Raji (cell line): ENCODE data around the gene MTG2.

Source experiments
- POLR2A ChIP-seq: IDR thresholded peaks from 2 replicates; pipeline ENCODE4 v1.6.1; 2011; ENCODE audit warnings: low read depth, low read length, control low read depth; ENCODE audit not compliant: insufficient read depth

The MTG2 gene

GRCh38 chr20:62164879-62165761, 17.7 kb upstream of the MTG2 start:
- no peak for TF ChIP-seq POLR2A

GRCh38 chr20:62165762-62166399, 16.9 kb upstream of the MTG2 start:
- TF ChIP-seq POLR2A = no peak

GRCh38 chr20:62167474-62167873, 15.4 kb upstream of the MTG2 start:
- no peak for TF ChIP-seq POLR2A

GRCh38 chr20:62168061-62168460, 14.8 kb upstream of the MTG2 start:
- TF ChIP-seq POLR2A = no peak

GRCh38 chr20:62168890-62169435, 13.9 kb upstream of the MTG2 start:
- no peak for TF ChIP-seq POLR2A

GRCh38 chr20:62170536-62170935, 12.3 kb upstream of the MTG2 start:
- no peak for TF ChIP-seq POLR2A

GRCh38 chr20:62171245-62171644, 11.6 kb upstream of the MTG2 start:
- no peak for TF ChIP-seq POLR2A

GRCh38 chr20:62172666-62173065, 10.2 kb upstream of the MTG2 start:
- TF ChIP-seq POLR2A = no peak

GRCh38 chr20:62174021-62174804, 8.6 kb upstream of the MTG2 start:
- TF ChIP-seq POLR2A = no peak

GRCh38 chr20:62174870-62175624, 7.8 kb upstream of the MTG2 start:
- TF ChIP-seq POLR2A = no peak

DNA sequence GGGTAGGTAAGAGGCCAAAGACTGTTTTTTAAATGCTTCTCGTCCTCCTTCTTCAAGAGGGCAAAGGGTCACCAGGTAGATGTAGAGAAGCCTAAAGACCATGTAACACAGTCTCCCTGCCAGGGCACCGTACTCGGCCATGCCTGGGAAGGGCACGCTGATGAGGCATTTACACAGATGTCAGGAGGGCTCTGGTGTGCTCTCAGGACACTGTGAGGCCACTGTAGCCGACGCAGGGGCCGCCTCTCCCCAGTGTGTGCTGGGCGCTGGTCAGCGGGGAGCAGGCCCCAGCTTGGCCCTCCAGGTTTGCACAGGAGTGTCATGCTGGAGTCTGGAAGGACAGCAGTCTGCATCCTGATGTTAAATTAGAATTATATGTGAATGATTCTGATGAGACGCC, 7.1 kb upstream of the MTG2 start:
- TF ChIP-seq POLR2A = no peak

DNA sequence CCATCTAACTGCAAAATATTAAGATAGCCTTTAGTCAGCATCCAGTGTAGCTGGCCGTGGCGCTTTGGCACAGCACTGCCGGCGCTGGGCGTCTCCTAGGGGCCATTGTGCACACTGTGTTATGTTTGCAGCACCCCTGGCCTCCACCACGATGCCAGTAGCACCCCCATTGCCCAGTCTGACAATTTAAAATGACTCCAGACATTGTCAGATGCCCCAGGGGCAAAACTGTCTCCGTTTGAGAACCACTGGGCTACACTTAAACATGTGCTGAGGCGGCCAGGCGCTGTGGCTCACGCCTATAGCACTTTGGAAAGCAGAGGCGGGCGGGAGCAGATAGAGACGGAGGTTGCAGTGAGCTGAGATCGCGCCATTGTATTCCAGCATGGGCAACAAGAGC, 6.0 kb upstream of the MTG2 start:
- no peak for TF ChIP-seq POLR2A

- TF ChIP-seq POLR2A = no peak
These were observed 5.5 kb upstream of the MTG2 start for GRCh38 chr20:62177307-62177706.

DNA sequence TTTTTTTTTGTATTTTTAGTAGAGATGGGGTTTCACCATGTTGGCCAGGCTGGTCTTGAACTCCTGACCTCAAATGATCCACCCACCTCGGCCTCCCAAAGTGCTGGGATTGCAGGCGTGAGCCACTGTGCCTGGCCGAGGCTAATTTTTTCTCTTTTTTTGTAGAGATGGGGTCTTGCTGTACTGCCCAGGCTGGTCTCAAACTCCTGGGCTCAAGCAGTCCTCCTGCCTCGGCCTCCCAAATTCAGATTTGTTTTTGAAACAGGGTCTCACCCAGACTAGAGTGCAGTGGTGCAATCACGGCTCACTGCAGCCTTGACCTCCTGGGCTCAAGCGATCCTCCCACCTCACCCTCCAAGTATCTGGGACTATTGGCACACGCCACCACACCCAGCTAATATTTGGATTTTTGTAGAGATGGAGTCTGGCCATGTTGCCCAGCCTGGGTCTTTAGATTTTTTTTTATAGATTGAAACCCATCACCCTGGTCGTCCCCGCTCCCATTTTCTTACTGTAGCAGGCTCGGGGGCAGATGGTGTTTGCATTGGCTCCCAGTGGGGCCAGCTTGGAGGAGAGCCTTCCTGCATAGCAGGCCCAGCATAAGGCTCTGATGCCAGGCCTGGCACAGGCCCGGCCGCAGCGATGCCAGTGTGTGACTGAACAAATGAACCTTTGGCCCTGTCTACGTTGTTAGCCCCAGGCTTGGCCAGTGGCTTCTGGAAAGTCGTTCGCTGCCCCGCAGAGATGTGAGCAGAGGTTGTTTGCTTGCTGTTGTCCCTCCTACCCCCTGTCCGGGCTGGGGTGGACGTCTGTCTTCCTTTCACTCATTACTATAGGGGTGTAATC, 4.3 kb upstream of the MTG2 start:
- no peak for TF ChIP-seq POLR2A
